ENCODE measurements around the gene CRYBG3. TPM values are rescaled to one million over a fixed set of nuclear protein-coding genes. Genes with fewer than 3 reads are reported as not detected.

Gene CRYBG3
- total RNA-seq, 3 donors from 2014 or later (not counting 1 experiment from before 2014, with no cell fraction given) = 1.1 to 2.4 (median 1.8) TPM

DNA sequence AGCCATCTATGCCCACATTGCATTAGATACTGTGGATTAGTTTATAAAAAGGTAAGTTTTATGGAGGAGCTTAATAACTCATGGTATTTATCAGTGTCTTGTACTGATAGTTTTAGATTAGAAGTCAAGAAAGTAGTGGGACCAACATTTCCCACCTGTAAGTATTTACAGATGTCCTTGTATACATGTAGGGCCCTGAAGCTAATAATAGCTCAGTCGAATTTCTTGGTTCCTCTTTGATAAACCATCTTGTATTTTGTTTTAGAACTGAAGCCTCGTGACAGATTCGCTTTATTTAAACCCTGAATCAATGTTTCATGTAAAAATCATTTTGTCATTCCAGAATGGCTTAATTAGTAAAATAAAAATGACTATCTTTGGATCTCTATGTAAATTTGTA lies 73.4 kb downstream of the CRYBG3 start:
- Mint-ChIP-seq H3K36me3 (no peaks in the 10 kb centered on the region), H3K27ac (no peak overlapping the region), H3K9me3 (no peaks in the 10 kb centered on the region), H3K27me3 (ENCODE audit: low read depth in 2 of 2) (peaks cover 0 to 3% of the 10 kb centered on the region in 2 donors), H3K4me1 (no peaks in the 10 kb centered on the region), H3K4me3 (no peak overlapping the region)
- H3K36me3 ChIP-seq (ENCODE audit: control insufficient read depth, insufficient read depth, low read length) = no peaks in the 10 kb centered on the region
- H3K27me3 ChIP-seq (ENCODE audit: control insufficient read depth, insufficient read depth, low read length) = no peaks in the 10 kb centered on the region
- no peaks in the 10 kb centered on the region for H3K9me3 ChIP-seq (ENCODE audit: control insufficient read depth, insufficient read depth, low read length)
- no peak overlapping the region for H3K4me3 ChIP-seq (ENCODE audit: low read length)
- no peak for ATAC-seq
- H3K27ac ChIP-seq (ENCODE audit: low read length) = no peak overlapping the region
- intact Hi-C loops (cut with micrococcal nuclease) = no loop called here
- H3K4me1 ChIP-seq (ENCODE audit: control insufficient read depth, insufficient read depth, low read length) = no peaks in the 10 kb centered on the region
- DNase-seq = no peak
- 74% methylated on average over 3 of the region's 3 CpGs for WGBS (ENCODE audit: insufficient coverage)
- TF ChIP-seq, protein P1, sequence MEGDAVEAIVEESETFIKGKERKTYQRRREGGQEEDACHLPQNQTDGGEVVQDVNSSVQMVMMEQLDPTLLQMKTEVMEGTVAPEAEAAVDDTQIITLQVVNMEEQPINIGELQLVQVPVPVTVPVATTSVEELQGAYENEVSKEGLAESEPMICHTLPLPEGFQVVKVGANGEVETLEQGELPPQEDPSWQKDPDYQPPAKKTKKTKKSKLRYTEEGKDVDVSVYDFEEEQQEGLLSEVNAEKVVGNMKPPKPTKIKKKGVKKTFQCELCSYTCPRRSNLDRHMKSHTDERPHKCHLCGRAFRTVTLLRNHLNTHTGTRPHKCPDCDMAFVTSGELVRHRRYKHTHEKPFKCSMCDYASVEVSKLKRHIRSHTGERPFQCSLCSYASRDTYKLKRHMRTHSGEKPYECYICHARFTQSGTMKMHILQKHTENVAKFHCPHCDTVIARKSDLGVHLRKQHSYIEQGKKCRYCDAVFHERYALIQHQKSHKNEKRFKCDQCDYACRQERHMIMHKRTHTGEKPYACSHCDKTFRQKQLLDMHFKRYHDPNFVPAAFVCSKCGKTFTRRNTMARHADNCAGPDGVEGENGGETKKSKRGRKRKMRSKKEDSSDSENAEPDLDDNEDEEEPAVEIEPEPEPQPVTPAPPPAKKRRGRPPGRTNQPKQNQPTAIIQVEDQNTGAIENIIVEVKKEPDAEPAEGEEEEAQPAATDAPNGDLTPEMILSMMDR (IDR thresholded peaks at IDR 0.05) = no peak

DNA sequence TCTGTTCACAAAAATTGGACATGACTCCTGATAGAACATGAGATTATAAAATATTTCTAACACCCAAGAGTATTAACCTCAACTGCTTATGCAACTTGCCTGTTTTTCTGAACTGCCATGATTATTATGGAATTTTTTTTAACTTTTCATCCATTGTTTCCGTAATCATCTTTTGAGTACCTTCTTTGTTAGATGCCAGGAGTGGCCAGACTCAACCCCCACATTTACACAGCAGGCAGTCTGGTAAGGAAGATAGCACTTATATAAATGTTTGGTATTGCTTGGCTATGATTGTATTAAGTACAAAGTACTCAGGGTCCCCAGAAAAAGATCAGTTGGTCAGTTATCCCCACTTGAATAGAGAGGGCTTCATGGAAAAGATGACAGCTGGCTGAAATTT lies 74.3 kb downstream of the CRYBG3 start:
- no CpG with 5 or more reads among the region's 1 CpG for WGBS (ENCODE audit: insufficient coverage)
- no peak overlapping the region for H3K27ac Mint-ChIP-seq
- no peaks in the 10 kb centered on the region for H3K27me3 ChIP-seq (ENCODE audit: control insufficient read depth, insufficient read depth, low read length)

DNA sequence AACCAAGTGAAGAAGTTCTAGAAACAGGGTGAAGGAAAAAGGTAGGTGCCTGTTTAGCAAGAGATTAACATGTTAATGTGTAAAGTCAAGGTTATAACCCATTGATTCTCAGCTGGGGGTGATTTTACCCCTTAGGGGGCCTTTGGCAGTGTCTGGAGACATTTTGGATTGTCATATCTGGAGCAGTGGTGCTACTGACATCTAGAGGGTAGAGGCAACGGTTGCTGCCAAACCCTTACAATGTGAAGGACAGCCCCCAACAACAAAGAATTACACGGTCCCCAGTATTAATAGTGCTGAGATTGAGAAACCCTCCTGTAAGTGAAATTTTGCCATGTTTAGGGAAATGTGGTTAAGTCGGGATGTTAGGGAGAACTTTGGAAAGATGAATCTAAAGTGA lies 74.7 kb downstream of the CRYBG3 start:
- Mint-ChIP-seq H3K9me3 (no peaks in the 10 kb centered on the region), H3K36me3 (no peaks in the 10 kb centered on the region), H3K27me3 (ENCODE audit: low read depth in 2 of 2) (peaks cover 0 to 3% of the 10 kb centered on the region in 2 donors), H3K4me3 (no peak overlapping the region), H3K4me1 (peaks cover 0 to 5% of the 10 kb centered on the region in 2 donors), H3K27ac (no peak overlapping the region)
- TF ChIP-seq, protein P1 (IDR thresholded peaks at IDR 0.05) = no peak
- H3K36me3 ChIP-seq (ENCODE audit: control insufficient read depth, insufficient read depth, low read length) = no peaks in the 10 kb centered on the region
- H3K4me1 ChIP-seq (ENCODE audit: control insufficient read depth, insufficient read depth, low read length) = no peaks in the 10 kb centered on the region
- H3K27me3 ChIP-seq (ENCODE audit: control insufficient read depth, insufficient read depth, low read length) = no peaks in the 10 kb centered on the region
- no peak overlapping the region for H3K27ac ChIP-seq (ENCODE audit: low read length)
- H3K4me3 ChIP-seq (ENCODE audit: low read length) = no peak overlapping the region
- intact Hi-C loops (cut with micrococcal nuclease) = no loop called here
- no peak for ATAC-seq
- no peaks in the 10 kb centered on the region for H3K9me3 ChIP-seq (ENCODE audit: control insufficient read depth, insufficient read depth, low read length)
- WGBS (ENCODE audit: insufficient coverage) = 97% methylated on average over 2 of the region's 3 CpGs
- no peak for DNase-seq

More for the DNA sequence above, 74.3 kb downstream of the CRYBG3 start:
- Histone ChIP-seq H3K27ac (ENCODE audit: low read length) (no peak overlapping the region), H3K36me3 (ENCODE audit: control insufficient read depth, insufficient read depth, low read length) (no peaks in the 10 kb centered on the region), H3K9me3 (ENCODE audit: control insufficient read depth, insufficient read depth, low read length) (no peaks in the 10 kb centered on the region), H3K4me1 (ENCODE audit: control insufficient read depth, insufficient read depth, low read length) (no peaks in the 10 kb centered on the region), H3K4me3 (ENCODE audit: low read length) (no peak overlapping the region)
- no peaks in the 10 kb centered on the region for H3K9me3 Mint-ChIP-seq
- intact Hi-C loops (cut with micrococcal nuclease) = no loop called here
- TF ChIP-seq, protein P1 (IDR thresholded peaks at IDR 0.05) = no peak
- ATAC-seq (no peak), DNase-seq (no peak)
- peaks cover 0 to 5% of the 10 kb centered on the region in 2 donors for H3K27me3 Mint-ChIP-seq (ENCODE audit: low read depth in 2 of 2)
- H3K4me1 Mint-ChIP-seq = peaks cover 0 to 4% of the 10 kb centered on the region in 2 donors
- no peak overlapping the region for H3K4me3 Mint-ChIP-seq
- no peaks in the 10 kb centered on the region for H3K36me3 Mint-ChIP-seq

DNA sequence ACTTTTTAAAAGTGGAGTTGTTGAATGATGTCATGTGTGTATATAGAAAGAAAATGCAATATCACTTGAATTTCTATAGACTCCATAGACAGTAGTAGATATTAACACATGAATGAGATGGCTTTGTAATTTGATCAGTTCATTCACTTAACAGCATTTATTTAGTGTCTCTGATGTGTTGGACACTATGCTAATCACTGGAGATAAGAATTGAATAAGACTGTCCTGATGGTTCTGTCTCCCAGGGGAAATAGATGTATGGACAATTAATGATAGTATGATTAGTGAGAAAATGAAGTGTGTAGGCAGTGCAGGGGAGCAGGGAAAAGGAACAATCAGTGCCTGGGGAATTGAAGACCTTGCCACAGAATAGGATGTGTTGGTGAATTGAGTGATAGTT lies 77.5 kb downstream of the CRYBG3 start:
- no peak overlapping the region for H3K27ac Mint-ChIP-seq
- no peak overlapping the region for H3K4me3 Mint-ChIP-seq

More for the DNA sequence above, 77.5 kb downstream of the CRYBG3 start:
- no peaks in the 10 kb centered on the region for H3K36me3 ChIP-seq (ENCODE audit: control insufficient read depth, insufficient read depth, low read length)
- peaks cover 0 to 5% of the 10 kb centered on the region in 2 donors for H3K4me1 Mint-ChIP-seq
- TF ChIP-seq, protein P1 (IDR thresholded peaks at IDR 0.05) = no peak
- DNase-seq (no peak), ATAC-seq (no peak)
- no peak overlapping the region for H3K4me3 ChIP-seq (ENCODE audit: low read length)
- H3K36me3 Mint-ChIP-seq = no peaks in the 10 kb centered on the region
- H3K9me3 Mint-ChIP-seq = no peaks in the 10 kb centered on the region
- H3K9me3 ChIP-seq (ENCODE audit: control insufficient read depth, insufficient read depth, low read length) = no peaks in the 10 kb centered on the region
- H3K4me1 ChIP-seq (ENCODE audit: control insufficient read depth, insufficient read depth, low read length) = no peaks in the 10 kb centered on the region
- intact Hi-C loops (cut with micrococcal nuclease) = no loop called here
- H3K27me3 Mint-ChIP-seq (ENCODE audit: low read depth in 2 of 2) = peaks cover 0 to 5% of the 10 kb centered on the region in 2 donors
- no peak overlapping the region for H3K27ac ChIP-seq (ENCODE audit: low read length)
- no peaks in the 10 kb centered on the region for H3K27me3 ChIP-seq (ENCODE audit: control insufficient read depth, insufficient read depth, low read length)
